Lung microvascular endothelial cell (primary cell): ENCODE results near the gene CYP4F2. TPM values are rescaled to one million over a fixed set of nuclear protein-coding genes. Genes with fewer than 3 reads are reported as not detected.

Experiments used
- total RNA-seq: library from RNA; depleted of rRNA; stranded (reverse); fragments of >200 nt; gene quantifications from 2 replicates; pipeline ENCODE4 v1.2.1, GENCODE V29; 2014

Gene CYP4F2
- total RNA-seq, 1 donor from 2014 or later = not detected

Other genes with a start within 250 kb of the CYP4F2 start
- not detected in 2 replicates for gene CYP4F12, start 225.0 kb downstream of the CYP4F2 start, total RNA-seq
- not detected in 2 replicates for gene OR10H2, start 170.1 kb downstream of the CYP4F2 start, total RNA-seq
- gene OR10H3, start 160.1 kb downstream of the CYP4F2 start, total RNA-seq = not detected in 2 replicates
- not detected in 2 replicates for gene OR10H5, start 110.4 kb downstream of the CYP4F2 start, total RNA-seq
- not detected in 2 replicates for gene OR10H1, start 82.4 kb downstream of the CYP4F2 start, total RNA-seq
- not detected in 2 replicates for gene CYP4F11, start 36.5 kb upstream of the CYP4F2 start, total RNA-seq
- not detected in 2 replicates for gene OR10H4, start 50.9 kb upstream of the CYP4F2 start, total RNA-seq
- 301 and 363 TPM in 2 replicates for gene TPM4, start 178.4 kb upstream of the CYP4F2 start, total RNA-seq
- 79.8 and 114 TPM in 2 replicates for gene RAB8A, start 213.8 kb upstream of the CYP4F2 start, total RNA-seq
- not detected in 2 replicates for gene HSH2D, start 245.6 kb upstream of the CYP4F2 start, total RNA-seq